ENCODE results near the gene ODF2L. TPM values are rescaled to one million over a fixed set of nuclear protein-coding genes. Genes with fewer than 3 reads are reported as not detected.

The ODF2L gene
- total RNA-seq, 3 donors from 2014 or later: 10.7 to 18.7 (median 13.5) TPM

GRCh38 chr1:86419277-86419903, 23.3 kb upstream of the ODF2L start:
- ATAC-seq (peak; percentile 63 to 80), DNase-seq (peak; percentile 23)
- Mint-ChIP-seq H3K4me3 (peak overlapping the region; percentile 51), H3K4me1 (ENCODE audit: low read depth) (peaks cover 3% of the 10 kb centered on the region), H3K9me3 (no peaks in the 10 kb centered on the region), H3K36me3 (ENCODE audit: insufficient read depth) (no peaks in the 10 kb centered on the region), H3K27me3 (ENCODE audit: low read depth) (peaks cover 3% of the 10 kb centered on the region)

GRCh38 chr1:86416343-86416742, 20.2 kb upstream of the ODF2L start:
- DNase-seq (no peak), ATAC-seq (no peak)
- Mint-ChIP-seq H3K9me3 (no peaks in the 10 kb centered on the region), H3K27me3 (ENCODE audit: low read depth) (no peaks in the 10 kb centered on the region), H3K4me1 (ENCODE audit: low read depth) (peaks cover 3% of the 10 kb centered on the region), H3K4me3 (no peak overlapping the region), H3K36me3 (ENCODE audit: insufficient read depth) (no peaks in the 10 kb centered on the region)

GRCh38 chr1:86410879-86411278, 14.8 kb upstream of the ODF2L start:
- no peak overlapping the region for H3K4me3 Mint-ChIP-seq
- DNase-seq (no peak), ATAC-seq (no peak)
- H3K4me1 Mint-ChIP-seq (ENCODE audit: low read depth): no peaks in the 10 kb centered on the region
- no peaks in the 10 kb centered on the region for H3K9me3 Mint-ChIP-seq
- no peaks in the 10 kb centered on the region for H3K27me3 Mint-ChIP-seq (ENCODE audit: low read depth)
- no peaks in the 10 kb centered on the region for H3K36me3 Mint-ChIP-seq (ENCODE audit: insufficient read depth)

- Mint-ChIP-seq H3K36me3 (ENCODE audit: insufficient read depth) (no peaks in the 10 kb centered on the region), H3K27me3 (ENCODE audit: low read depth) (no peaks in the 10 kb centered on the region), H3K4me1 (ENCODE audit: low read depth) (no peaks in the 10 kb centered on the region), H3K9me3 (no peaks in the 10 kb centered on the region), H3K4me3 (no peak overlapping the region)
- DNase-seq: no peak
- ATAC-seq: no peak
Measured at GRCh38 chr1:86409416-86410021, 13.4 kb upstream of the ODF2L start.

GRCh38 chr1:86396498-86396890, 371 bp upstream of the ODF2L start:
- Mint-ChIP-seq H3K4me1 (ENCODE audit: low read depth) (peaks cover 43% of the 10 kb centered on the region), H3K27me3 (ENCODE audit: low read depth) (no peaks in the 10 kb centered on the region), H3K9me3 (no peaks in the 10 kb centered on the region), H3K36me3 (ENCODE audit: insufficient read depth) (no peaks in the 10 kb centered on the region), H3K4me3 (peak overlapping the region; percentile 95)
- peak in 1 of 2 donors; percentile 7 for ATAC-seq
- DNase-seq: no peak

- DNase-seq: no peak
- Mint-ChIP-seq H3K4me3 (peak overlapping the region; percentile 95), H3K4me1 (ENCODE audit: low read depth) (peaks cover 64% of the 10 kb centered on the region)
Measured at GRCh38 chr1:86394416-86394815, 1.7 kb downstream of the ODF2L start.

GRCh38 chr1:86389307-86389706, 6.8 kb downstream of the ODF2L start:
- no peaks in the 10 kb centered on the region for H3K9me3 Mint-ChIP-seq

More at GRCh38 chr1:86394416-86394815, 1.7 kb downstream of the ODF2L start:
- ATAC-seq: no peak
- Mint-ChIP-seq H3K9me3 (no peaks in the 10 kb centered on the region), H3K27me3 (ENCODE audit: low read depth) (no peaks in the 10 kb centered on the region), H3K36me3 (ENCODE audit: insufficient read depth) (no peaks in the 10 kb centered on the region)

GRCh38 chr1:86388777-86389176, 7.3 kb downstream of the ODF2L start:
- Mint-ChIP-seq H3K36me3 (ENCODE audit: insufficient read depth) (no peaks in the 10 kb centered on the region), H3K4me3 (peak overlapping the region; percentile 62)

More at GRCh38 chr1:86389307-86389706, 6.8 kb downstream of the ODF2L start:
- H3K27me3 Mint-ChIP-seq (ENCODE audit: low read depth): no peaks in the 10 kb centered on the region
- H3K4me1 Mint-ChIP-seq (ENCODE audit: low read depth): peaks cover 54% of the 10 kb centered on the region
- peak overlapping the region; percentile 62 for H3K4me3 Mint-ChIP-seq
- ATAC-seq (no peak), DNase-seq (no peak)
- no peaks in the 10 kb centered on the region for H3K36me3 Mint-ChIP-seq (ENCODE audit: insufficient read depth)

GRCh38 chr1:86387916-86388627, 8.1 kb downstream of the ODF2L start:
- H3K27me3 Mint-ChIP-seq (ENCODE audit: low read depth): no peaks in the 10 kb centered on the region
- H3K4me3 Mint-ChIP-seq: no peak overlapping the region
- H3K9me3 Mint-ChIP-seq: no peaks in the 10 kb centered on the region
- ATAC-seq (no peak), DNase-seq (no peak)
- H3K4me1 Mint-ChIP-seq (ENCODE audit: low read depth): peaks cover 48% of the 10 kb centered on the region
- no peaks in the 10 kb centered on the region for H3K36me3 Mint-ChIP-seq (ENCODE audit: insufficient read depth)

More at GRCh38 chr1:86388777-86389176, 7.3 kb downstream of the ODF2L start:
- H3K9me3 Mint-ChIP-seq: no peaks in the 10 kb centered on the region
- no peak for ATAC-seq
- DNase-seq: no peak
- peaks cover 52% of the 10 kb centered on the region for H3K4me1 Mint-ChIP-seq (ENCODE audit: low read depth)
- no peaks in the 10 kb centered on the region for H3K27me3 Mint-ChIP-seq (ENCODE audit: low read depth)

- peaks cover 6% of the 10 kb centered on the region for H3K36me3 Mint-ChIP-seq (ENCODE audit: insufficient read depth)
- ATAC-seq (no peak), DNase-seq (no peak)
- H3K9me3 Mint-ChIP-seq: no peaks in the 10 kb centered on the region
- peak overlapping the region; percentile 40 for H3K4me3 Mint-ChIP-seq
- H3K27me3 Mint-ChIP-seq (ENCODE audit: low read depth): no peaks in the 10 kb centered on the region
- H3K4me1 Mint-ChIP-seq (ENCODE audit: low read depth): peaks cover 17% of the 10 kb centered on the region
Measured at GRCh38 chr1:86382878-86383277, 13.2 kb downstream of the ODF2L start.

GRCh38 chr1:86381223-86381622, 14.9 kb downstream of the ODF2L start:
- peaks cover 21% of the 10 kb centered on the region for H3K36me3 Mint-ChIP-seq (ENCODE audit: insufficient read depth)
- DNase-seq: no peak
- no peaks in the 10 kb centered on the region for H3K27me3 Mint-ChIP-seq (ENCODE audit: low read depth)
- no peaks in the 10 kb centered on the region for H3K9me3 Mint-ChIP-seq
- no peak overlapping the region for H3K4me3 Mint-ChIP-seq
- H3K4me1 Mint-ChIP-seq (ENCODE audit: low read depth): peaks cover 17% of the 10 kb centered on the region
- no peak for ATAC-seq

GRCh38 chr1:86380257-86380861, 15.8 kb downstream of the ODF2L start:
- H3K9me3 Mint-ChIP-seq: no peaks in the 10 kb centered on the region
- peaks cover 17% of the 10 kb centered on the region for H3K4me1 Mint-ChIP-seq (ENCODE audit: low read depth)
- peak in 1 of 2 donors; percentile 46 for ATAC-seq
- no peaks in the 10 kb centered on the region for H3K27me3 Mint-ChIP-seq (ENCODE audit: low read depth)
- DNase-seq: no peak
- no peak overlapping the region for H3K4me3 Mint-ChIP-seq
- H3K36me3 Mint-ChIP-seq (ENCODE audit: insufficient read depth): peaks cover 23% of the 10 kb centered on the region

- DNase-seq (no peak), ATAC-seq (no peak)
- Mint-ChIP-seq H3K4me3 (no peak overlapping the region), H3K4me1 (ENCODE audit: low read depth) (peaks cover 16% of the 10 kb centered on the region), H3K27me3 (ENCODE audit: low read depth) (no peaks in the 10 kb centered on the region), H3K36me3 (ENCODE audit: insufficient read depth) (peaks cover 28% of the 10 kb centered on the region), H3K9me3 (no peaks in the 10 kb centered on the region)
Measured at GRCh38 chr1:86378813-86379212, 17.3 kb downstream of the ODF2L start.

- Mint-ChIP-seq H3K36me3 (ENCODE audit: insufficient read depth) (peaks cover 28% of the 10 kb centered on the region), H3K9me3 (no peaks in the 10 kb centered on the region), H3K4me3 (no peak overlapping the region), H3K4me1 (ENCODE audit: low read depth) (peaks cover 8% of the 10 kb centered on the region), H3K27me3 (ENCODE audit: low read depth) (no peaks in the 10 kb centered on the region)
- no peak for DNase-seq
- no peak for ATAC-seq
Measured at GRCh38 chr1:86377341-86377740, 18.8 kb downstream of the ODF2L start.
